DMS 273 (cell line): ENCODE data around the gene CCDC126.
"Not testable (repeated sequence)": the region's sequence is repeated elsewhere in the genome, so short reads cannot be mapped to it uniquely, and the experiment has no call there.

Experiments
- DNase-seq: peaks from one replicate; lab custom pipeline; 2025; ENCODE audit not compliant: unreplicated experiment; lab: John Stamatoyannopoulos, UW

Gene CCDC126

DNA sequence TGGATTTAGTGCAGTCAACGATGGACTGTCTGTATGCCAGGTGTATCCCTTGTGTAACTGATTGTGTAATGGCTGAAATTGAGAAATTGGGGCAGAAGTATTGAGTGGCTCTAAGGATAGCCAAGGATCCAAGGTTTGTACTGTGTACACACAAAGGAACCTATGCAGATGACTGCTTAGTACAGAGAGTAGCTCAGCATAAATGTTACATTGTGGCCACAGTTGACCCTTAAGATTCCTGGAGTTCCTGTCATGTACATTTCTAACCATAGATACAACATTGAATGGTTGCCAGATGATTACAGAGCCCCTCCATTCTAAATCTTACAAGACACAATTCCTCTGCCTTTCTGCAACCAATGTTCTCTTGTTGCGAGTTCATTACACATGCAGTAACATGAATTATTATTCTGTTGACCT is 25.3 kb downstream of the CCDC126 start:
- no peak for DNase-seq

DNA sequence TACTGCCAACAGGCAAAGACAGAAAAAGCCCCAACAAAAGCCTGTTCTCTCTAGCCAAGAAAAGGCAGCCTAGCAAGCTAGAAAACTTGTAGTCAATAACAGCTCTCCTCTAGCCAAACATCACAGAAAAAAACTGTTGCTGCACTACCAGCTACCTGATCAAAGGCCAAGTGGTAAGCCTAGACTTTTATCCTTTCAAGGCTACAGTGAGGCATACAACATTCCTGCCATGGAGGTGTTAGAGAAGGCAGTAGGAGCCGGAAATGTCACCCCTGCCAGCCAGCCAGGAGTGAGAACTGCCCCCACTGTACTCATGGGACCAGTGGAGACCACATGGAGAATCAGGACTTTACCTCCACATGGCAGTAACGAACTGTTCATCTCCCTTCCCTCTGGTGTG is 31.2 kb downstream of the CCDC126 start:
- DNase-seq: no peak

DNA sequence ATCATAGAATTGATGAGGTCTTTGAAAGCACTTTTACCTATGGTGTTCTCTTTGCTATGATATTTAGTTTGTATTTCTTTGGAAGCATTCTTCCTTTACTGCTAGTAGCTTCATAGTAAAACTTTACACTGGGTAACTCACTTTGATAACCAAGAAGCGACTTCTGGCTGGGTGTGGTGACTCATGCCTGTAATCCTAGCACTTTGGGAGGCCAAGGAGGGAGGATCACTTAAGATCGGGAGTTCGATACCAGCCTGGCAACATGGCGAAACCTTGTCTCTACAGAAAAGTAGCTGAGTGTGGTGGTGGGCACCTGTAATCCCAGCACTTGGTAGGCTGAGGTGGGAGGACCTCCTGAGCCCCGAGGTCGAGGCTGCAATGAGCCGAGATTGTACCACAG is 36.2 kb downstream of the CCDC126 start:
- DNase-seq: no peak

DNA sequence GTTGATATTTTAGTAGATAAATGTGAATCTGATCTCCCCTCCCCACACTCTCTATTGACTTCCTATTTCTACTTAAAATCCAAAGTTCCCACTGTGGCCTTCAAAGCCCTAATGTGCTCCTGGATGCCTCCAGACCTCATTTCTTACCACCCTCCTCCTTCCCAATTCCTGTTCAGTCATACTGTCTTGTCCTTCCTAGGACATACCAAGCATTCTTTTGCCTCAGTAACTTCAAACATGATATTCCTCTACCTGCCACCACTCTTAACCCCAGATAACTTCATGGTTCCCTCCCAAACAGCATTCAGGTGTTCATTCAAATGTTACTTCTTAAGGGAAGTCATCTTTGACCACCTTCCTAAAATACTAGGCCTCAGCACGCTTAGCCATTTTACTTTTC is 48.6 kb downstream of the CCDC126 start:
- DNase-seq: no peak

DNA sequence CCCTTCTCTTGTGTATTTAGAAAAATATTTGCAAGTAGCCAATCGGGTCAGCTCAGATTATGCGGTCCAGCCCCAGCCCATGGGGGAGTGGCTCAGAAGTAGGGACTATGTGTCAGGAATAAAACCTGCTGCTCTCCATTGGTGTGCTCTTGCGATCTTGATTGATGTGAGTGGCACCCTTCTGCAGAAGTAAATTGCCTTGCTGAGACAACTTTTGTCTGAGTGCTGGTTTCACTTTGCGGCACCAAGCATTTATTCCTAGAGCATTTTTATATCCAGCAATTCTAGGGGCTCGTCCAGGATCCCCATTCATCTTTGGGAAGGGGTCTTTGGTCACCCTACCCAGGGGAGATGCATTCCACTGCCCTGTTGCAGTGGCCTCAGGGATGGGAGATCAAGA is 56.8 kb downstream of the CCDC126 start:
- no peak for DNase-seq

DNA sequence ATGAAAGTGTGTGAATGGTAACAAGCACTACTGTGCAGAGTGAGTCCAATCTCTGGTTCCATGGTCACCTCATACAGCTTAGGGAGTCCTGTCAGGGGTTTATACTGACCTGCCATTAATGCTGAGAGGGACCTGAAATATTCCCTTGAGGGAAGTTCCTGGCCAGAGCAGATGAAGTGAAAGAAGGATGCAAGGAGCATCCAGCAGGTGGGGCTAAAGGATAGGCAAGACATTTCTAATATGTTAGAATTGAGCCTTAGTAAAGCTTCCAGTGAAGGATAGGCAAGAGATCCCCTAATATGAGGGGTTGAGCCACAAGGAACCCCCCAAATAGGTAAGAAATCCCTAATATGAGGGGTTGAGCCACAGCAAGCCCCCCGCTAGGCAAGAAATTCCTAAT is 57.3 kb downstream of the CCDC126 start:
- peak; percentile 61 for DNase-seq

DNA sequence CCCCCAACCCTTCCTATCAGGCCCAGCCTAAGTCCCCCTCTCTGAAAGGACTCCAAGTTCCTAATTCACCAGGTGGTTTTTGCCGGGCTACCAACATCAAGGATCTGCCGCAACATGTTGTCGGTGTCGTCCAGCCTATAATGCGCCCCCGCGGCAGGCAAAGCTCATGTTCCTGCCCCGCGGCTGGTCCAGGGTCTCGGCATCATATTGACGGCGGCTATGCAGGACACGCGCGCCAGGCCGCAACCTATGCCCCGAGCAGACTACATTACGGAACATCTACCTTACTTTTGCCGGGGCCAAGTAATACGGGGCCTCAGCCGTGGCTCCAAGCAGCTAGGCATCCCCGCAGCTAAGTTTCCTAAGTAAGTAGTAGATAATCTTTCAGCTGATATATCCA is 58.3 kb downstream of the CCDC126 start:
- DNase-seq: no peak

DNA sequence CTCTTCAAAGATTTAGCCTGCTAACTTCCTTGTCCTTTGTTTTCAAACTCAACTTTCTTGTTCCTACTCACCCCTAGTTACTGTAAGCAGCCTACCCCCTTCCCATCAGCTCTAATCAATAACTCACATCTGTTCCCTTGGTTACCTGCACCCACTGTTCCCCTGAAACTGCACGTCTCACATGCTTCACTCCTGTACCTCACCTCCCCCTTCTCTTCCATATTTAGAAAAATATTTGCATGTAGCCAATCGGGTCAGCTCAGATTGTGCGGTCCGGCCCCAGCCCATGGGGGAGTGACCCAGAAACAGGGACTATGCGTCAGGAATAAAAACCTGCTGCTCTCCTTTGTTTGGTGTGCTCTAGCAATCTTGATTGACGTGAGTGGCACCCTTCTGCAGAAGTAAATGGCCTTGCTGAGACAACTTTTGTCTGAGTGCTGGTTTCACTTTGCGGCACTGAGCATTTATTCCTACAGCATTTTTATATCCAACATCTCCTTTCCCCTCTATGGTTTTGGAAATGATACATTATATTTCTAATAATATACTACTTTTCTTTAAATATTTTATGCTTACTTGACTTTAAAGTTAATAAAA is 61.7 kb downstream of the CCDC126 start:
- DNase-seq: no peak

DNA sequence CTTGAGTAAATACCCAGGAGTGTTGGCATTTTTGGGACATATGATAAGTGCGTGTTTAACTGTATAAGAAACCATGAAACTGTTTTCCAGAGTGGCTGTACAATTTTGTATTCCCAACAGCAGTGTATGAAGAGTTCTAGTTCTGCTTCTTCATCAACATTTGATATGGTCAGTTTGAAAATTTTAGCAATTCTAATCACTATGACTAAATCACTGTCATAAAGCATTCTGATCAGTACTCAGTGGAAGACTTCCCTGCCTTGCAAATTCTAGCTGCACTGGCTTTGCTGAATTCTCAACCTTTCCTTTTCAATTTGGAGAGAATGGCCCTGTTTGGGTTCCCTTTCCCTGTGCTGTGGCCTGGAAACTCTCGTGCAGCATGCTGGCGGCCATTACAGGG is 64.2 kb downstream of the CCDC126 start:
- DNase-seq: no peak

DNA sequence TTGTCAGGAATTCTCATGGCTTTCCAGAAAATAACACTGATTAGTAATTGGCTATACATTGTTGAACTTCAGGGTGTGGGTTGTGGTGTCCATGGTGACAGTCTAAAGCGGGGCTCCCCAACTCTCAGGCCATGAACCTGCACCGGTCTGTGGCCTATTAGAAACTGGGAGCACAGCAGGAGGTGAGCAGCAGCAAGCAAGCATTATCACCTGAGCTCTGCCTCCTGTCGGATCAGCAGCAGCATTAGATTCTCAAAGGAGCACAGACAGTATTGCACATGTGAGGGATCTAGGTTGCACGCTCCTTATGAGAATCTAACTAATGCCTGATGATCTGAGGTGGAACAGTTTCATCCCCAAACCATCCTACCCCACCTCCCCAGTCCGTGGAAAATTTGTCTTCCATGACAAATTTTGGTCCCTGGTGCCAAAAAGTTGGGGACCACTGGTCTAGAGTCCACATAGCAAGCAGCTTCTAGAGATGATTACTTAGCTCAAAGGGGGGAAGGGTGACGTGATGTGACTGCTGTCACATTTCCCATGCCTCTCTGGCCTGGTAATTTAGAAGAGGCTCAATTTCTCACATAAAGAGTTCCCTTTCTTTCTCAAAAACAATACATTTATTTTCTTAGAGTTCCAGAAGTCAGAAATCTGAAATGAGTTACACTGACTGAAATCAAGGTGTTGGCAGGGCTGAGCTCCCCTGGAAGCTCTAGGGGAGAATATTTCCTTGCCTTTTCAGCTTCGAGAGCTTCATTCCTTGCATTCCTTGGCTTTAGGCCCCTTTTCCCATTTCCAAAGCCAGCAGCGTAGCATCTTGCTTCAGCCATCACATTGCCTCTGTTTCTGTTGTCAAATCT is 65.2 kb downstream of the CCDC126 start:
- DNase-seq: no peak

DNA sequence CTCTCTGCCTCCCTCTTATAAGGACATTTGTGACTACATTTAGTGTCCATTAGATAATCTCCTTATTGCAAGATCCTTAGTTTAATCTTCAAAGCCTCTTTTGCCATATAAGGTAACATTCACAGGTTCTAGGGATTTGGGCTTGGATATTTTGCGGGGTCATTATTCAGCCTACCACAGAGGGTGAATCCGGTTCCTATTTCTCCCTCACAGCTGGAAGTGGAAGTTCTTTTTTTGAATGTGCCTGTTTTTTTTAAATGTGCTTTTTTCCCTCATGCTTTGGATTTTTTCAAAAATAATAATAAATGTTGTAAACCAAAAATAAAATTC is 65.8 kb downstream of the CCDC126 start:
- no peak for DNase-seq

DNA sequence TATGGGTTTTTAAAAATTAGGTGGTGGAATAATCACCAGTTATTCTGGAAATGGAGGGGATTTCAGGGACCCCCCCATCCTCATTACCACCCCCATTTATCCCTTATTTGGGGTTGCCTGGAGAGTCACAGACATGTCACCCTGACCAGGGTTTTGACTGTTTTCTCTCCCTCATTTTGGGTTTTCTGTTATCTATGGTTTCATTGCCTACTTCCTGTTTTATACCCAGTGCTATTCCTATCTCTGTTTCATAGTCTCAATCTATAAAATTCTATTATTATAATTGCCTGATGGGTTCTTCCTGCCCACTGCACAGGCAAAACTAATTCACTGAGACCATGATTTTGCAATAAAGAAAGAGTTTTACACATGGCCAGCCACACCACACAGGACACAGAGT is 66.9 kb downstream of the CCDC126 start:
- DNase-seq: no peak

DNA sequence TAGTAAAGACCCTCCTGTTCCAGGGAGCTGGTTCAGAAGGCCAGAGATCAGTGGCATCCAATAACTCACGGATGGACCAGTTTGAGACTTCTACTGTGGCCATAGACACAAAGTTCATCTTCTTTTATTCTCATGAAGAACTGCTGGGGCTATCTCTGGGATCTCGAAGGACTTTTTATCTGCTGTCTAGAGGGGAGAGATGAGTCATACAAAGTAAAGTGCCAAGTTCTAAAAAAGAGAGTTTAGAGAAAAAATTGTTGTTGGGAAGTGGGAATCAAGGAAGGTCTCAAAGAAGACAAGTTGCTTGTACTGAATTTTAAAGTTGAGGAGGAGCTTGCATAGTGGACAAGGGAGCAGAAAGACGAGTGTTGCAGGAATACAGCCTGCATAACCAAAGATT is 74.9 kb downstream of the CCDC126 start:
- no peak for DNase-seq

DNA sequence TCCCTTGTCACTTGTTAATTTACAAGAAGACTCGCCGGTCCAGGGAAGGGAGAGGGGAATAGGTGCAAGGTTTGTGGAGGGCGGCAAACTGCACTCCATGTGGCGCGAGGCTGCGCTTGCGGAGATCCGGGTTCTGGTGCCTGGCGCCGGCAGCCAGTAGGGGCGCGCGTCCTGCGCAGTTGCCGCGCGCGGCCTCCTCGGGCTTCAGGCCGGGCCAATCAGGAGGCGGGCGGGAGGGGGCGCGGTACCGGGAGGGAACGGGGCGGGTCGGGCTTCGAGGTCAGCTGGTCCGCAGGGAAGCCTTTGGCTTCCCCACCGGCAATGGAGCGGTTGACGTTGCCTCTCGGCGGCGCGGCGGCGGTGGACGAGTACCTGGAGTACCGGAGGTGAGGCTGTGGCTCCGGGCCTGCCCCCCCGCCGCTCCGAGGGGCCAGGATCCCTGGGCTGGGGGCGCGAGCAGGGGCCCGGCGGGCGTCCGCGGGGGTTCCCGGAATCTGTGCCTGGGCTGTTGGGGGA is 82.8 kb downstream of the CCDC126 start, which contains the start of gene FAM221A:
FAM221A (plus strand) TSS at position 302 of the 516 bp plus-strand sequence; CDS start at position 322, 20 bp downstream.
- DNase-seq: peak; percentile 97

DNA sequence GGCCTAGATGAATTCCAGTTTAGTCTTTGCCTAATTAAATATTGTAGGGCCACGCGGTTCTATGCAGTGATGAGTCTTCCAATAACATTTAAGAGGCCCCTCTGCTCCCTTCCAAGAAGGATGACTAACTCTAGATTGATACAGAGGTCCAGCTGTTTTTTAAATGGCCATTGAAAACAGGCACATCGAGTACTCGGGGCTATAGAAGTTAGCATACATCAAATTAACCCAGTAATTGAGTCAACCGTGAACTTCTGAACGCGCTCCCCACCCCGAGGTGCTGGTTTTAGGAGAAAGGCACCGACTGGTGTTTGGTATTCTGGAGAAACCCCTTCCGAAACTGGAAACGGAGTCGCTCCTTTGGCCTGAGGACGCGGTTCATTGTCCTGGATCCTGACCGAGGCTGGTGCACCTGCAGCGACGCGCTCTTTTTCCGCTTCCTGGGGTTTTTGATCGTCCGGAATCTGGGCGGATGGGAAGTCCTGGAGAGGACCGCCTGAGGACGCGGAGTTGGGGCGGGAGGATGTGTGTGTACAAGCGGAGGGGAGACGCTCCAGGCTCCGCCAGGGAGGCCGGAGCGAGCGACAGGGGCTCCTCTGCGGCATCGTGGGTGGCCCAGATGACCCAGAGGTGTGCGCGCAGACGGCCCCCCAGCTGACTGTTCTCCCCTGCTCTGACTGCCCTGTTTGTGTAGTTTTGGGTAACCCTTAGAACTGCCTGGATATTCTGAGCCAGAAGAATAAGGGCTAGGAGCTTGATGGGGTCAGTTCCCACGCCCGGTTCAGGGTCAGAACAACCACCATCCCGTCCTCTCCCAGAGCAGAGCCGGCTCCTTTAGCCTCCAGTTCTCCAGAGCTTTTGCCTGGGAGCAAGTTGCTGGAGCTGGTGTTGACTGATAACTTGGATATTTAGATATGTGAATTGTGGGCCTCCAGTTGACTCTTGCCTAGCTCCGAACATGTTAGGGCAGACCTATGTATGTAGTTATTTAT is 83.5 kb downstream of the CCDC126 start:
- DNase-seq: peak; percentile 84

DNA sequence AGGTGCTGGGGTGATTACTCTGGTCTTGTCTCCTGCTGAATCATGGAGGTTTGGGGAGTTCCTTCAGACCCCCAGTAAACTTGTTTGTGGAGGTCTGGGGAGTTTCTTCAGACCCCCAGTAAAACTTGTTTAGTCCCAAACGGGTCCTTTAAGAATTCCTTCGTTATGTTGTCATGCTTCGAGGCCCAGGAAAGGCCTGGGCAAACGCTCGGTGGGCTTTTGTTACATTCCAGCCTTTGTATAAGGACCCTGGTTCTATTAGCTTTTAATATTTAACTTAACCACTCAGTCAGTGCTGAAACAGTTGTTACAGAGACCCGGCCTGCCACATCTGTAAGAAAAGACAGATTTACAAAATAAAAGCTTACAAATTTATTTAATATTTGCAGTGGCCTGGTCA is 86.9 kb downstream of the CCDC126 start:
- DNase-seq: not testable (repeated sequence)

DNA sequence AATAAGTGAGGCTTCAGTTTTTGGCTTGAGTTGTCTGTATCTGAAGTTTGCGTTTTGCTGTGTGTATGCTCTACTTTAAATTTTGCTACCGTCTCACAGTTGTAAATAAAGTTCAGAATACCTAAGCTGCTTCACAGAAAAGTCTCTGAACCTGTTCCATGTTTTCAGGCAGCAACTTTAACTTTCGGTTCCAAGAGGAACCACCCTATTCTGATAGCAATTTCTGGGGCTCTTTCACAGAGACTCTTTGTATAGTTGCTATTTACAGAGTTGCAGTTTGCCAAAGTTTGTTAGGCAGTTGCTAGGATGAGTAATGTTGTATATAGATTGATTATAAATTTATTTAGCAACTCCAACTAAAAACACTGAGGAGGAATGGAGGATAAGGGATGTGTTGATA is 88.5 kb downstream of the CCDC126 start:
- no peak for DNase-seq

DNA sequence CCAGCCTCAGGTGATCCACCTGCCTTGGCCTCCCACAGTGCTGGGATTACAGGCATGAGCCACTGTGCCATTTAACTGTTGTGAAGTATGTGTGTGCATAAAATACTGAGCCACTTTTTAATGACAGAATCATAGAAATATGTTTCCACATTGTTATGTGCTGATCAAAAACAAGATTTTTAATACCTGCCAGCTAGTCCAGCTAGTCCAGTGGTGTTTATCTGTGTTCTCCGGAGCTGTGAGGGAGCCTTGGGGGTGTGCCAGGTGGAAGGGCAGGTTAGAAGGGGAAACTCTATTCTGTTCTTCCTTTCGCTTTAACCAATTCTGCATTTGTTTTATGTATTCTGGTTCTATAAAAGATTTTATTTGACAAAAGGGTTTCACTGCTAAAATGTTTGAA is 89.8 kb downstream of the CCDC126 start:
- no peak for DNase-seq

DNA sequence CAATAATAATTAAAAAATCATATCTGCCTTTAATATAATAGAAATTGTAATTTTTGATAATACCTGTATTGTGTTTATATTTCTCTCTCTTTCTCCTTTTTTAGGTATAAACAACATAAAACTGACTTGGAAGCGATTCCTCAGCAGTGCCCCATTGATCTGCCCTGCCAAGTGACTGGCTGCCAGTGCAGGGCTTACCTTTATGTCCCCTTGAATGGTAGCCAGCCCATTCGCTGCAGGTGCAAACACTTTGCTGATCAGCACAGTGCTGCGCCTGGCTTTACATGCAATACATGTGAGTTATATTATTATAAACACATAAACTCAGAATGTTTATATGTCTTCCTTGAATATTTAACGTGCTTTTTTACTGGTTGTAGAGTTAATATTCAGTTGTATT is 92.0 kb downstream of the CCDC126 start:
- DNase-seq: no peak

DNA sequence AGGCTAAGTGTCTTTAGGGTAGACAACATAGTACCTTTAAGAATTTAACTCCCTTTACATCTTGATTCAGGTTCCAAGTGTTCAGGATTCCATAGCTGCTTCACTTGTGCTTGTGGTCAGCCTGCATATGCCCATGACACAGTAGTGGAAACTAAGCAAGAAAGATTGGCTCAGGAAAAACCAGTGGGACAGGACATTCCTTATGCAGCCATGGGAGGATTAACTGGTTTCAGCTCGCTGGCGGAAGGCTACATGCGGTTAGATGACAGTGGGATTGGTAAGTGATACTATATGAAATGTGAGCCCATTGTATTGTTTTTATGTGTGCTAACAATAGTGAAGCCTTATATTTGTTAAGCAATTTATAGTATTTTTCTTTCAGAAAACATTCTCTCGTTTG is 94.1 kb downstream of the CCDC126 start:
- DNase-seq: no peak

DNA sequence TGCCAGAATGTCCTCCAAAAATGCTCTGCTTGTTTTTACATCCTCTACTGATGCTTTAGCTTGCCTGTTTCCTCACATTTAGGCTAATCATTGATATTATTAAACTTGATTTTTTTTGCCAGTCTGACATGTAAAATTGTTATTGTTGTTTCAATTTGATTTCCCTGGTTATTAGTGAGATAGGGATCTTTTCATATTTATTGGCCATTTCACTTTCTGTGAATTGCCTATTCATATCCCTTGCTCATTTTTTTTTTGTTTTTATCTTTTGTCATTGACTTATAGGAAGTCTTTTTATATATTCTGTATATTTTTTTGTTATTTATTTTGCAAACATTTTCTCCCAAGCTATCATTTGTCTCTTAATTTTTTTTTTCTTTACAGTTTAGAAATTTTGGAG is 96.0 kb downstream of the CCDC126 start:
- DNase-seq: no peak
